Muscle layer of colon (tissue), 2 donors: ENCODE data around the gene FKBP6.
"Not testable (repeated sequence)": the region's sequence is repeated elsewhere in the genome, so short reads cannot be mapped to it uniquely, and the experiment has no call there.

Experiments used
- H3K27ac ChIP-seq: one replicate; pipeline ENCODE4 v1.7.0; 2013; ENCODE audit warnings: low read depth, mild to moderate bottlenecking, low read length, moderate library complexity
- H3K27me3 ChIP-seq, 2 donors: one replicate each; pipeline ENCODE4 v1.7.0; 2013; ENCODE audit warnings: low read length in 2 of 2, mild to moderate bottlenecking in 2 of 2; ENCODE audit not compliant: insufficient read depth in 2 of 2, control insufficient read depth in 1 of 2
- H3K36me3 ChIP-seq: one replicate; pipeline ENCODE4 v1.7.0; 2013; ENCODE audit warnings: mild to moderate bottlenecking, low read length; ENCODE audit not compliant: insufficient read depth
- H3K4me1 ChIP-seq: one replicate; pipeline ENCODE4 v1.7.0; 2013; ENCODE audit warnings: mild to moderate bottlenecking, low read length; ENCODE audit not compliant: insufficient read depth
- H3K4me3 ChIP-seq, 2 donors: one replicate each; pipeline ENCODE4 v1.7.0; 2013; ENCODE audit warnings: low read length in 2 of 2, low read depth in 1 of 2, mild to moderate bottlenecking in 1 of 2, moderate library complexity in 1 of 2
- H3K9ac ChIP-seq: one replicate; pipeline ENCODE4 v1.7.0; 2013; ENCODE audit warnings: low read length
- H3K9me3 ChIP-seq: one replicate; pipeline ENCODE4 v1.7.0; 2013; ENCODE audit warnings: mild to moderate bottlenecking, low read length
- donor health status: abdominal sarcoma.
- donor health status: Adenocarcinoma of cecum.

FKBP6 gene, protein sequence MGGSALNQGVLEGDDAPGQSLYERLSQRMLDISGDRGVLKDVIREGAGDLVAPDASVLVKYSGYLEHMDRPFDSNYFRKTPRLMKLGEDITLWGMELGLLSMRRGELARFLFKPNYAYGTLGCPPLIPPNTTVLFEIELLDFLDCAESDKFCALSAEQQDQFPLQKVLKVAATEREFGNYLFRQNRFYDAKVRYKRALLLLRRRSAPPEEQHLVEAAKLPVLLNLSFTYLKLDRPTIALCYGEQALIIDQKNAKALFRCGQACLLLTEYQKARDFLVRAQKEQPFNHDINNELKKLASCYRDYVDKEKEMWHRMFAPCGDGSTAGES

GRCh38 chr7:73327922-73328321 lies at the start of gene FKBP6, which contains the start of gene TRIM50:
Gene FKBP6 (plus strand): TSS chr7:73328161. CDS start chr7:73328429, 268 bp downstream.
Gene TRIM50 (minus strand): TSS chr7:73328082. CDS start chr7:73324787, 3,295 bp downstream.
- not testable (repeated sequence) for H3K4me3 ChIP-seq, H3K9ac ChIP-seq, H3K9me3 ChIP-seq, H3K27me3 ChIP-seq, H3K36me3 ChIP-seq, H3K4me1 ChIP-seq, H3K27ac ChIP-seq

DNA sequence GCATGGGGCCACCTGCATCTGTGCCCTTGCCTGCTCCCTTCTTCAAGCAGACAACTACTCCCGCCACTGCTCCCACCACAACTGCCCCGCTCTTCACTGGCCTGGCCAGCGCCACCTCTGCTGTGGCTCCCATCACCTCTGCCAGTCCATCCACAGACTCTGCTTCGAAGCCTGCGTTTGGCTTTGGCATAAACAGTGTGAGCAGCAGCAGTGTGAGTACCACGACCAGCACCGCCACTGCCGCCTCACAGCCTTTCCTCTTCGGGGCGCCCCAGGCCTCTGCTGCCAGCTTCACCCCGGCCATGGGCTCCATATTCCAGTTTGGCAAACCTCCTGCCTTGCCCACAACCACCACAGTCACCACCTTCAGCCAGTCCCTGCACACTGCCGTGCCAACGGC lies 30.7 kb upstream of the FKBP6 start:
- H3K9ac ChIP-seq, H3K4me3 ChIP-seq, H3K27me3 ChIP-seq, H3K4me1 ChIP-seq, H3K36me3 ChIP-seq, H3K27ac ChIP-seq, H3K9me3 ChIP-seq: not testable (repeated sequence)

- H3K27me3 ChIP-seq, H3K36me3 ChIP-seq, H3K9ac ChIP-seq, H3K27ac ChIP-seq, H3K4me3 ChIP-seq, H3K9me3 ChIP-seq, H3K4me1 ChIP-seq: not testable (repeated sequence)
These were observed 30.3 kb upstream of the FKBP6 start for GRCh38 chr7:73297706-73298105.

DNA sequence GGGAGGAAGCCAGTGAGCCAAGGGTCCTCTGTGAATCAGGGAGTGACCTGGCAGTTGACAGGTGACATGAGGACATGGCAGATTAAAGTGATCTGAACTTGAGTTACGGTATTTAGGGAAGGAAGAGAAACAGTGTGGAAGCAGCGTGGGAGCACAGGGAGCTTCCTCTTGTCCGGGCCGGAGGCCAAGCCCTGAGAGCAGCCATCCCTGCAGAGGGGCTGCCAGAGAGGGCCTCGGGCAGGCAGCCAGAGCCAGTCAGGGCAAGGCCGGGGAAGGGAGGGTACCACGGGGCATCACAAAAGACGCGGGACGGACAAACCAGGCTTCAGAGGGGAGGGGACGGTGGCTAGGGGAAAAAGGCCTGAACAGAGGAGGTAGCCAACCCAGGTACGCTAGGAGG lies 28.1 kb upstream of the FKBP6 start:
- not testable (repeated sequence) for H3K4me3 ChIP-seq, H3K4me1 ChIP-seq

GRCh38 chr7:73301108-73301507 lies 26.9 kb upstream of the FKBP6 start:
- not testable (repeated sequence) for H3K36me3 ChIP-seq, H3K4me1 ChIP-seq, H3K4me3 ChIP-seq, H3K9me3 ChIP-seq, H3K9ac ChIP-seq, H3K27me3 ChIP-seq, H3K27ac ChIP-seq

More for the DNA sequence above, 28.1 kb upstream of the FKBP6 start:
- H3K36me3 ChIP-seq, H3K9ac ChIP-seq, H3K9me3 ChIP-seq, H3K27ac ChIP-seq, H3K27me3 ChIP-seq: not testable (repeated sequence)

- H3K36me3 ChIP-seq, H3K9ac ChIP-seq, H3K9me3 ChIP-seq, H3K4me1 ChIP-seq, H3K4me3 ChIP-seq, H3K27ac ChIP-seq, H3K27me3 ChIP-seq: not testable (repeated sequence)
These were observed 25.1 kb upstream of the FKBP6 start for GRCh38 chr7:73302846-73303245.

DNA sequence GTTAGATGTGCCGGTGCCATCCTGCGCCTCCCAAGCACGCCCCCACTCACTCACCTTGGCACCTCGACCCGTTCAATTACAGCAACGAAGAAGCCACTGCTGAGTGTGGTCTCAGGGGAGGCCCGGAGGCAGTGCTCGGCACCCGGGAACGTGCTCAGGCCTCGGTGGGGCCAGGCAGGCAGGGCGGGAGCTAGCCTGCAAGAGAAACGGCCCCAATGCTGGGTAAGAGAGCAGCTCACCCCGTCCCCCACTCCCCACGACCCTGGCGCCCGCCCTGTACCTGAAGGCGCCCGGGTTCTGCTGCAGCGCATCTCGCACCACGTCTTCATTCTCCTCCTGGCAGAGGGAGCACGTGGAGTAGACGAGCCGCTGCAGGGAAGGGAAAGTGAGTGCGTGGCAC lies 24.4 kb upstream of the FKBP6 start:
- Histone ChIP-seq H3K27me3 (no peaks in the 10 kb centered on the region), H3K36me3 (peaks cover 7% of the 10 kb centered on the region), H3K9ac (no peak overlapping the region), H3K27ac (no peak overlapping the region), H3K4me1 (peaks cover 6% of the 10 kb centered on the region), H3K9me3 (no peaks in the 10 kb centered on the region), H3K4me3 (no peak overlapping the region)

DNA sequence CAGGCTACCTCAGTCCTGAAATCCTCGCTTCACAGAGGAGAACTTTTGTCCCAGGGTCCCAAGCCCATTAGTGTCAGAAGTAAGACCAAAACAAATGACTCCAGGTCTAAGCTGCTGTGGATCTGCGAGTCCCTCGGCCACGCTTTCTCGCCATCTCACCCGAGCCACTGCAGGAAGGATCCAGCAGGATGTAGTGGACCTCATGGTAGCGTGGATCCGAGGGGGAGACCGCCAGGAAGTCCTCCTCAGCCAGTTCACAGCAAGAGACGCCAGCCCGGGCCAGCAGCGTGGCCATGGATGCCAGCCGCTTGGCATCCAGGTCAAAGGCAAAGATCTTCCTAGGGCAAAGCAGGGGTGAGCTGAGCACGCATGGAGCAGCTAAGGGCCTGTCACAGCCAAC lies 23.9 kb upstream of the FKBP6 start:
- Histone ChIP-seq H3K36me3 (peaks cover 7% of the 10 kb centered on the region), H3K27ac (no peak overlapping the region), H3K27me3 (no peaks in the 10 kb centered on the region), H3K9me3 (no peaks in the 10 kb centered on the region), H3K4me1 (peaks cover 6% of the 10 kb centered on the region), H3K9ac (no peak overlapping the region), H3K4me3 (no peak overlapping the region)

DNA sequence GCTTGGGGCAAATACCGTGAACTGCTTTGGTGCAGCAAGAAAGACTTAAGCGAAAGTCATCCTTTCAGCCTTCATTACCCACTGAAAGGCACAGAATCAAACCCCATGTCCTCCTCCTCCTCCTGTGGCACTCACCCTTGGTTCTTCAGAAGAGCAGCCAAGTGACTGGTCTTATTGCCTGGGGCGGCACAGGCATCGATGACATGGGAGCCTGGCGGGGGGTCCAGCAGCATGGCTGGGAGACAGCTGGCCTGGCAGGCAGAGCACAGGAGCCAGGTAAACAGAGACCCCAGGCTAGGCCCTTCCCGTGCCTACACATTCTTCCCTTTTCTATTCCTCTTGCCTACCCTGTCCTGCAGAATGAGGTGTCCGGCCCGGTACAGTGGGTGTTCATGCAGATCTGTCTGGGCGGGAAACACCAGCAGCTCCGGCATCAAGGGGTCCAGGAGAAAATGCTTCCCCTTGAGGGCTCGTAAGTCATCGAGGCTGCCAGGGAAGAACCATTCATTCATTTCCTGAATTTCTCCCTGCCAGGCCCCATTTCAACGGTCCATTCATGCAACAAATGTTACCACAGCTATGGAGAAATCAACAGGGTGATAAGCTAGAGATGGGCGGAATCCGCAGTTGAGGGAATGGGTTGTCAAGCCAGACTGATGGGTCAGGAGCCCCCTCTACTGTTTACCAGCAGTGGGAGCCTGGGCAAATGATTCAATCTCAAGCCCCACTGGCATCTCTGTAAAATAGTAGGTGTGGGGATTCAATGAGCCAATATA lies 23.2 kb upstream of the FKBP6 start:
- not testable (repeated sequence) for H3K4me3 ChIP-seq, H3K9ac ChIP-seq, H3K27me3 ChIP-seq, H3K9me3 ChIP-seq, H3K36me3 ChIP-seq, H3K27ac ChIP-seq
- peaks cover 12% of the 10 kb centered on the region for H3K4me1 ChIP-seq

GRCh38 chr7:73307436-73307835 lies 20.5 kb upstream of the FKBP6 start:
- peaks cover 7% of the 10 kb centered on the region for H3K36me3 ChIP-seq
- H3K9ac ChIP-seq, result no peak overlapping the region
- peak overlapping the region in 1 of 2 donors; percentile 78 for H3K4me3 ChIP-seq
- H3K4me1 ChIP-seq, result peaks cover 12% of the 10 kb centered on the region
- H3K27me3 ChIP-seq, result no peaks in the 10 kb centered on the region
- H3K9me3 ChIP-seq, result no peaks in the 10 kb centered on the region
- H3K27ac ChIP-seq, result no peak overlapping the region

- Histone ChIP-seq H3K36me3 (peaks cover 7% of the 10 kb centered on the region), H3K4me3 (peak overlapping the region; percentile 40 to 78), H3K9ac (peak overlapping the region; percentile 27), H3K27me3 (no peaks in the 10 kb centered on the region), H3K9me3 (no peaks in the 10 kb centered on the region), H3K4me1 (peaks cover 12% of the 10 kb centered on the region), H3K27ac (peak overlapping the region; percentile 78)
These were observed 19.8 kb upstream of the FKBP6 start for GRCh38 chr7:73308074-73308664.
